HCT116 (cell line): ENCODE measurements around the gene GGT6. TPM values are rescaled to one million over a fixed set of nuclear protein-coding genes. Genes with fewer than 3 reads are reported as not detected.

Experiments
- ATAC-seq: fragments of 200-7000 bp; cut with Tn5 transposase; 2 replicates; pipeline ENCODE4 v1.9.1; 2020; ENCODE audit warnings: mild to moderate bottlenecking, moderate library complexity
- BruUV-seq: library from RNA; stranded (reverse); fragments of 400-500 nt; replicated peaks from 2 replicates; lab custom pipeline; 2021; lab: Mats Ljungman, UMichigan
- CTCF ChIA-PET: fragments of 300-600 bp; sonication (Branson Sonifier 250); formaldehyde crosslinking; loops from one replicate; lab custom pipeline; 2021; ENCODE audit warnings: antibody characterized with exemption; lab: Charles Lee
- POLR2A ChIA-PET: fragments of 300-600, 350-600 bp; sonication (Branson Sonifier 250); formaldehyde crosslinking; loops from one replicate; lab custom pipeline; 2021; ENCODE audit warnings: antibody characterized with exemption; lab: Charles Lee
- RAD21 ChIA-PET, 2 experiments: fragments of 300-600 bp; sonication (Branson Sonifier 250); formaldehyde crosslinking; loops; one replicate each; lab custom pipeline; 2023; ENCODE audit warnings: low total read pairs in 2 of 2; ENCODE audit not compliant: uncharacterized antibody in 2 of 2, unreplicated experiment in 2 of 2, low non-redundant PET in 1 of 2; lab: Charles Lee
- DNase-seq: peaks from one replicate; pipeline ENCODE4 v3.0.0-alpha.2; 2010; ENCODE audit warnings: low read depth, low spot score
- H2AFZ ChIP-seq: fragments of 200-600 bp; shearing (Covaris generic), sonication (generic); 2 replicates; pipeline ENCODE4 v1.6.1; 2017; ENCODE audit warnings: low read depth, mixed run types, mixed read lengths, antibody characterized with exemption, low read length; ENCODE audit not compliant: poor library complexity, severe bottlenecking
- H3K27ac ChIP-seq: 2 replicates; pipeline ENCODE4 v1.5.1; 2012; ENCODE audit warnings: low read depth, low read length
- H3K27me3 ChIP-seq: fragments of 200-600 bp; sonication (generic); 2 replicates; pipeline ENCODE4 v1.6.1; 2016; ENCODE audit warnings: mixed run types, low read length, mixed read lengths; ENCODE audit not compliant: insufficient read depth
- H3K36me3 ChIP-seq, 2 experiments: fragments of 200-500 bp in 1 of 2; fragments of 200-600 bp in 1 of 2; sonication (Bioruptor generic) in 1 of 2; sonication (generic) in 1 of 2; 2 replicates each; pipeline versions ENCODE4 v1.5.1 to v1.6.1; 2014 to 2016; ENCODE audit warnings: low read length in 2 of 2, inconsistent platforms in 1 of 2, mixed read lengths in 1 of 2, mixed run types in 1 of 2; ENCODE audit not compliant: insufficient read depth in 2 of 2, control insufficient read depth in 1 of 2
- H3K4me1 ChIP-seq, 2 experiments: fragments of 200-600 bp in 1 of 2; sonication (generic) in 1 of 2; 2 replicates each; pipeline versions ENCODE4 v1.5.1 to v1.6.1; 2012 to 2017; ENCODE audit warnings: low read length in 2 of 2, inconsistent platforms in 1 of 2, mild to moderate bottlenecking in 1 of 2, mixed read lengths in 1 of 2, mixed run types in 1 of 2, moderate library complexity in 1 of 2; ENCODE audit not compliant: insufficient read depth in 2 of 2, control insufficient read depth in 1 of 2
- H3K4me2 ChIP-seq: fragments of 200-600 bp; sonication (generic); 2 replicates; pipeline ENCODE4 v1.6.1; 2017; ENCODE audit warnings: mixed run types, low read length, mixed read lengths
- H3K4me3 ChIP-seq, 2 experiments: fragments of 200-600 bp in 1 of 2; sonication (generic) in 1 of 2; replicated peaks in 1 of 2; 2 replicates each; pipeline ENCODE4 v1.5.1; 2011 to 2016; ENCODE audit warnings: low read length in 2 of 2, control low read depth in 1 of 2, low read depth in 1 of 2, mild to moderate bottlenecking in 1 of 2, mixed read lengths in 1 of 2, mixed run types in 1 of 2
- H3K79me2 ChIP-seq: fragments of 200-600 bp; sonication (generic); 2 replicates; pipeline ENCODE4 v1.6.1; 2017; ENCODE audit warnings: mild to moderate bottlenecking, mixed run types, low read length, moderate library complexity, mixed read lengths; ENCODE audit not compliant: insufficient read depth
- H3K9ac ChIP-seq: fragments of 200-600 bp; sonication (generic); 2 replicates; pipeline ENCODE4 v1.6.1; 2016; ENCODE audit warnings: low read length, mixed read lengths
- H3K9me2 ChIP-seq: fragments of 200-600 bp; sonication (generic), shearing (Covaris generic); 2 replicates; pipeline ENCODE4 v1.6.1; 2017; ENCODE audit warnings: mixed run types, mild to moderate bottlenecking, moderate library complexity; ENCODE audit not compliant: insufficient read depth
- H3K9me3 ChIP-seq, 2 experiments: fragments of 200-500 bp in 1 of 2; fragments of 200-600 bp in 1 of 2; sonication (Bioruptor generic) in 1 of 2; sonication (generic) in 1 of 2; 2 replicates each; pipeline ENCODE4 v1.6.1; 2014 to 2017; ENCODE audit warnings: low read length in 2 of 2, mixed read lengths in 2 of 2, inconsistent platforms in 1 of 2, low read depth in 1 of 2, mild to moderate bottlenecking in 1 of 2, mixed run types in 1 of 2, moderate library complexity in 1 of 2; ENCODE audit not compliant: control insufficient read depth in 1 of 2, insufficient read depth in 1 of 2
- H4K20me1 ChIP-seq: fragments of 200-600 bp; sonication (generic), shearing (Covaris generic); 2 replicates; pipeline ENCODE4 v1.6.1; 2017; ENCODE audit warnings: mixed run types, mild to moderate bottlenecking, moderate library complexity; ENCODE audit not compliant: insufficient read depth
- ATF3 ChIP-seq: IDR thresholded peaks from 2 replicates; pipeline ENCODE4 v1.6.1; 2012
- CBX3 ChIP-seq: IDR thresholded peaks from 2 replicates; pipeline ENCODE4 v1.6.1; 2012; ENCODE audit warnings: low read depth
- CEBPB ChIP-seq: IDR thresholded peaks from 2 replicates; pipeline ENCODE4 v1.6.1; 2012; ENCODE audit warnings: low read depth
- CTCF ChIP-seq, 3 experiments: fragments of 200-600 bp in 1 of 3; sonication (generic) in 1 of 3; IDR thresholded peaks in 2 of 3; conservative IDR thresholded peaks in 1 of 3; 2 replicates each; pipeline ENCODE4 v1.5.1; 2012 to 2017; ENCODE audit warnings: low read depth in 2 of 3, low read length in 2 of 3, antibody characterized with exemption in 1 of 3, borderline replicate concordance in 1 of 3, control low read depth in 1 of 3, mild to moderate bottlenecking in 1 of 3, mixed read lengths in 1 of 3, mixed run types in 1 of 3, moderate library complexity in 1 of 3; ENCODE audit not compliant: insufficient read depth in 1 of 3
- EGR1 ChIP-seq: IDR thresholded peaks from 2 replicates; pipeline ENCODE4 v1.6.1; 2012; ENCODE audit warnings: low read depth
- ELF1 ChIP-seq: IDR thresholded peaks from 2 replicates; pipeline ENCODE4 v1.6.1; 2012; ENCODE audit warnings: low read depth, borderline replicate concordance
- EZH2 ChIP-seq: fragments of 200-600 bp; sonication (generic); IDR thresholded peaks from 2 replicates; pipeline ENCODE4 v1.6.1; 2017; ENCODE audit warnings: antibody characterized with exemption, mixed run types
- EZH2phosphoT487 ChIP-seq: fragments of 200-600 bp; IDR thresholded peaks from 2 replicates; pipeline ENCODE4 v1.6.1; 2018; ENCODE audit warnings: antibody characterized with exemption, borderline replicate concordance
- FOSL1 ChIP-seq: IDR thresholded peaks from 2 replicates; pipeline ENCODE4 v1.6.1; 2012; ENCODE audit warnings: low read depth
- JUND ChIP-seq: IDR thresholded peaks from 2 replicates; pipeline ENCODE4 v1.6.1; 2012
- POLR2A ChIP-seq: IDR thresholded peaks from 2 replicates; pipeline ENCODE4 v1.7.0; 2011; ENCODE audit warnings: borderline replicate concordance; ENCODE audit not compliant: insufficient read depth, insufficient read length; ENCODE audit errors: extremely low read depth
- POLR2AphosphoS5 ChIP-seq: IDR thresholded peaks from 2 replicates; pipeline ENCODE4 v1.6.1; 2011; ENCODE audit warnings: mild to moderate bottlenecking, low read depth, low read length, moderate library complexity
- SIN3A ChIP-seq: IDR thresholded peaks from 2 replicates; pipeline ENCODE4 v1.6.1; 2012; ENCODE audit warnings: low read depth
- SP1 ChIP-seq: IDR thresholded peaks from 2 replicates; pipeline ENCODE4 v1.6.1; 2012; ENCODE audit warnings: low read depth
- SRF ChIP-seq: IDR thresholded peaks from 2 replicates; pipeline ENCODE4 v1.6.1; 2012; ENCODE audit warnings: low read depth
- TCF7L2 ChIP-seq: IDR thresholded peaks from 2 replicates; pipeline ENCODE4 v1.7.0; 2011; ENCODE audit warnings: borderline replicate concordance, inconsistent platforms; ENCODE audit not compliant: insufficient read depth, insufficient read length; ENCODE audit errors: extremely low read depth
- ZNF274 ChIP-seq: fragments of 200-500 bp; sonication (Bioruptor generic); IDR thresholded peaks from 2 replicates; pipeline ENCODE4 v1.6.1; 2014; ENCODE audit warnings: mild to moderate bottlenecking, low read depth, low read length, inconsistent platforms
- intact Hi-C: fragments of 100-400 bp; cut with micrococcal nuclease; formaldehyde crosslinking; loops from 2 replicates; pipeline ENCODE4 v1.10.0; 2022
- total RNA-seq: library from RNA; stranded (reverse); gene quantifications from one replicate; pipeline ENCODE4 v1.2.1, GENCODE V29; 2021; ENCODE audit not compliant: unreplicated experiment

GGT6 gene
- total RNA-seq, 1 experiment from 2014 or later, result 0.10 TPM

DNA sequence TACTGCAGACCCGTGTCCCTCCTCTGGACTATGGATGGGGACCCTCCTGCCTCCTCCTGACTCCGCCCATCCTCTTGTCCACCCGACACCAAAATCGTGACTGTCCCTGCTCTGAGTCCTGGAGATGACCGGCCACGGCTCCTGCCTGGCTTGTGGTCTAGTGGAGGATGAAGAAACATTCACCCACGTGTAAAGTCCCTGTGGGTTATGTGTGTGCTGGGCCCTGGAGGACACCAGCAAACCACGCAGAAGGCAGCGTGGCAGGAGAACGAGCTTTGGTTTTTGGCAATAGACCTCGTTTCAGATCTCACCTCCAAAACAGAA, 49.8 kb downstream of the GGT6 start:
- Histone ChIP-seq H3K27me3 (no peaks in the 10 kb centered on the region), H3K9ac (no peak overlapping the region), H3K27ac (no peak overlapping the region), H3K9me2 (no peaks in the 10 kb centered on the region), H3K4me3 (no peak overlapping the region), H3K79me2 (no peaks in the 10 kb centered on the region), H3K36me3 (no peaks in the 10 kb centered on the region), H4K20me1 (no peaks in the 10 kb centered on the region), H3K4me2 (no peak overlapping the region), H2AFZ (no peak overlapping the region), H3K9me3 (no peaks in the 10 kb centered on the region), H3K4me1 (peaks cover 19 to 28% of the 10 kb centered on the region in 2 experiments)
- no peak for ATAC-seq
- BruUV-seq, result no TSS peak
- RAD21 ChIA-PET, result no interaction called here
- POLR2A ChIA-PET, result interaction anchor here (0.6 kb wide), 1 partner anchor 69 kb away, joined by 3 read pairs; no protein-coding TSS in a partner anchor
- intact Hi-C loops, result no loop called here
- no peak for TF ChIP-seq CTCF (IDR thresholded peaks at IDR 0.05 in 2 of 3, conservative IDR thresholded peaks at IDR 0.05 in 1 of 3; ENCODE audit: borderline replicate concordance in 1 of 3, insufficient read depth in 1 of 3, low read depth in 2 of 3, low read length in 2 of 3)
- no peak for TF ChIP-seq EZH2phosphoT487
- DNase-seq, result no peak
- CTCF ChIA-PET, result no interaction called here

DNA sequence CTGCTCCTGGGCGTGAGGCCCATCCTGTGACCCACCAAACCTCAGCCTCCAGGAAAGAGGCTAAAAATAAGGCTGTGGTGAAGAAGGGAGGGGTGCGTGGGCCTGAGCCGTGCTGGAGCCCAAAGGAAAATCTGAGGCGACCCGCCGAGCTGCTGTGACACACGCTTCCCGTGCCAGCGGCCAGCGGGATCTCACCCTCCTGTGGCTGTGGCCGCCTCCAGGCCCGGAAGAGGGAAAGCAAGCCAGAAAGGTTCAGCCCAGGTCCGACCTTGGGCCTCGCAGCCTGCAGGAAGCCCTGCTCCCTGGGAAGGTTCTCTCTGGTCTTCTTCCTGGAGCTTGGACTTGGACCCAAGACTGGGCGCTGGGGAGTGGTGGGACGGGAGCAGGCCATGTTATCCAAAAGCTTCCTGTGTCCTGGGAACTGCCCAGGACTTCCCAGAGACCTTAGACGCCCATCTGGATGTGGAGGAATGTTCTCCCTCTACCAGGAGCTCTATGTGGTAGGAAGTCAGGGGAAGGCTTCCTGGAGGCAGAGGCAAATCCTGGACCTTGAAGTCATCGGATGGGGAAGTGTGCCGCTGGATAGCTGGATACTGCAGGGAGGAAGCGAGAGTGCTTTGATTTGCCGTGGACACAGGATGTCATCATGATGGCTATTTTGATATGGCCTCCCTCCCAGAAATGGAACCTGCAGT, 50.3 kb downstream of the GGT6 start:
- CTCF ChIA-PET, result no interaction called here

More for the DNA sequence above, 50.3 kb downstream of the GGT6 start:
- peaks cover 14 to 28% of the 10 kb centered on the region in 2 experiments for H3K4me1 ChIP-seq
- intact Hi-C loops, result no loop called here
- no peak overlapping the region for H3K9ac ChIP-seq
- H3K27me3 ChIP-seq, result no peaks in the 10 kb centered on the region
- no peaks in the 10 kb centered on the region for H3K9me3 ChIP-seq
- ATAC-seq, result no peak
- H3K79me2 ChIP-seq, result no peaks in the 10 kb centered on the region
- no peak overlapping the region for H3K27ac ChIP-seq
- H2AFZ ChIP-seq, result no peak overlapping the region
- RAD21 ChIA-PET, result no interaction called here
- no peaks in the 10 kb centered on the region for H4K20me1 ChIP-seq
- no peaks in the 10 kb centered on the region for H3K36me3 ChIP-seq
- DNase-seq, result no peak
- H3K4me2 ChIP-seq, result no peak overlapping the region
- TF ChIP-seq POLR2AphosphoS5, result no peak
- no peak for TF ChIP-seq ZNF274
- TF ChIP-seq SIN3A, result no peak
- no peak for TF ChIP-seq TCF7L2
- TF ChIP-seq CBX3, result no peak
- TF ChIP-seq ELF1, result no peak
- TF ChIP-seq SRF, result no peak
- no peak for TF ChIP-seq JUND
- no peak for TF ChIP-seq CEBPB
- TF ChIP-seq ATF3, result no peak
- TF ChIP-seq EZH2phosphoT487, result no peak
- no peak for TF ChIP-seq SP1
- TF ChIP-seq EGR1, result no peak
- TF ChIP-seq EZH2, result no peak
- TF ChIP-seq POLR2A, result no peak
- TF ChIP-seq FOSL1, result no peak
- TF ChIP-seq, all 23 proteins: peak for 0
- POLR2A ChIA-PET, result interaction anchor here (0.6 kb wide), 1 partner anchor 69 kb away, joined by 3 read pairs; no protein-coding TSS in a partner anchor
- no TSS peak for BruUV-seq
- Histone ChIP-seq H3K9me2 (no peaks in the 10 kb centered on the region), H3K4me3 (no peak overlapping the region)
